Calu3 (cell line): ENCODE measurements around the gene LEF1. TPM values are rescaled to one million over a fixed set of nuclear protein-coding genes. Genes with fewer than 3 reads are reported as not detected.

Experiments
- Bru-seq: library from RNA; stranded (reverse); fragments of 400-500 nt; gene quantifications from one replicate; lab custom pipeline; 2021; lab: Mats Ljungman, UMichigan
- BruChase-seq, 2 experiments: library from RNA; stranded (reverse); fragments of 400-500 nt; gene quantifications; one replicate each; lab custom pipeline; 2021; lab: Mats Ljungman, UMichigan
- BruUV-seq: library from RNA; stranded (reverse); fragments of 400-500 nt; replicated peaks from 2 replicates; lab custom pipeline; 2021; lab: Mats Ljungman, UMichigan
- CTCF ChIA-PET: fragments of 300-600 bp; sonication (Branson Sonifier 250); formaldehyde crosslinking; loops from one replicate; lab custom pipeline; 2022; ENCODE audit warnings: antibody characterized with exemption; lab: Charles Lee
- DNase-seq: peaks from one replicate; pipeline ENCODE4 v3.0.0; 2022
- H3K27ac Mint-ChIP-seq: one replicate; pipeline ENCODE4 v1.8.0; 2022; ENCODE audit warnings: mixed read lengths; ENCODE audit not compliant: unreplicated experiment
- H3K27me3 Mint-ChIP-seq: one replicate; pipeline ENCODE4 v1.8.0; 2022; ENCODE audit warnings: mixed read lengths; ENCODE audit not compliant: unreplicated experiment
- H3K36me3 Mint-ChIP-seq: one replicate; pipeline ENCODE4 v1.8.0; 2022; ENCODE audit warnings: mild to moderate bottlenecking, moderate library complexity, mixed read lengths; ENCODE audit not compliant: insufficient read depth, unreplicated experiment
- H3K4me1 Mint-ChIP-seq: one replicate; pipeline ENCODE4 v1.8.0; 2022; ENCODE audit warnings: mild to moderate bottlenecking, low read depth, mixed read lengths; ENCODE audit not compliant: unreplicated experiment
- H3K4me3 Mint-ChIP-seq: one replicate; pipeline ENCODE4 v1.8.0; 2022; ENCODE audit warnings: mild to moderate bottlenecking, low read depth, moderate library complexity, mixed read lengths; ENCODE audit not compliant: unreplicated experiment
- H3K9me3 Mint-ChIP-seq: one replicate; pipeline ENCODE4 v1.8.0; 2022; ENCODE audit warnings: low read depth, mixed read lengths; ENCODE audit not compliant: unreplicated experiment
- intact Hi-C: fragments of 100-400 bp; cut with micrococcal nuclease; formaldehyde crosslinking; loops from one replicate; pipeline ENCODE4 v1.10.0; 2022; ENCODE audit not compliant: unreplicated experiment
- long read RNA-seq: library from polyadenylated mRNA; stranded (forward); transcript quantifications from one replicate; pipeline ENCODE4 v2.0.0, GENCODE V29; 2022
- total RNA-seq: library from RNA; stranded (reverse); gene quantifications from 2 replicates; pipeline ENCODE4 v1.2.3, GENCODE V29; 2022
- TF ChIP-seq, protein P1 (sequence below): fragments of 200-600 bp; IDR thresholded peaks from one replicate; pipeline ENCODE4 v1.8.0; 2022; ENCODE audit warnings: antibody characterized with exemption; ENCODE audit not compliant: unreplicated experiment

LEF1 gene
- total RNA-seq (0.42 TPM in 1 of 2 replicates, not detected in the other), Bru-seq, nascent RNA (percentile 14 among the genes with signal in this experiment), BruChase-seq, experiment 1, labeled RNA remaining after a 6-hour chase (percentile 1 among the genes with signal in this experiment), BruChase-seq, experiment 2, labeled RNA remaining after a 2-hour chase (percentile 5 among the genes with signal in this experiment)
- long read RNA-seq: 0 reads

DNA sequence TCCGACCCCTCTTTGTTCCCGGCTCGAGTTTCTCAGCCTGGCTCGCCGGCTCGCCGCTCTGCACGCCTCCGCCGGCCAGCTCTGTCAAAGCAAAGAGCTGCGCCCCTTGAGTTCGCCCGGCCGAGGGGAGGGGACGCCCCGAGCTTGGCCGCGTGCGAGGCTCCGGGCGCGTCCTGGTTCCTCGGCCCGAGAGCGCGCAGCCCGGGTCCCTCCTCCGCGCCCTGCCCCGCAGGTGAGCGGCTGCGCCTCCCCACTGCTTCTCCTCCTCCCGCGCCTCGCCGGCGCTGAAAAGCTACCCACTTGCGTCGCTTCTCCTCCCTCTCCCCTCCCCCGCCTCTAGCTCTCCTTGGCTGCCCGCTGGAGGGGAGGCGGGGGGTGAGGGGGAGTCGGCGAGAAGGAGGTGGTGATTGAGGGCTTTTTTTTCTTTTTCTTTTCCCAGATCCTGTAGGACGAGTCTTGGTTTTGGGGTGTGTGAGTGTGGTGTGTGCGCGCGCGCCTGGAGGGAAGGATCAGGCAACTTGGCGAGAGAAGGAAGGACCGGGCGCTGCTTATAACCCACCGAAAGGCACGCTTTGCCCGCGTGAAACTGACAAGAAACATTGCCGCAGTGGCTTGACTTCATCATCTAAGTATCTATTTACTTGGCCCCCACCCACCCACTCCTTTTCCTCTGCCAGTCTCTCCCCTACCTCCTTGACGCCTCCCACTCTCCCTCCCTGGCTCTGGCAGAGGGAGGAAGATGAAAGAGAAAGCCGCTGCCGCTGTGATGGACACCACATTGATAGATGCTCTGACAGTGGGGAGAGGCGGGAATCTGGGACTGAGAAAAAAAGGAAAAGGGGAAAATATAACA lies at the start of gene LEF1:
LEF1 (minus strand) TSS at position 262 of the 853 bp plus-strand sequence. CDS start 1,165 bp downstream, outside the sequence.
- Mint-ChIP-seq H3K4me3 (peak within 1 kb of the TSS; percentile 82), H3K27me3 (peaks cover 76% of the 10 kb centered on the region), H3K9me3 (no peaks in the 10 kb centered on the region), H3K36me3 (peaks cover 33% of the 10 kb centered on the region), H3K27ac (no peak within 1 kb of the TSS), H3K4me1 (peaks cover 19% of the 10 kb centered on the region)
- BruUV-seq: no TSS peak
- TF ChIP-seq, protein P1, sequence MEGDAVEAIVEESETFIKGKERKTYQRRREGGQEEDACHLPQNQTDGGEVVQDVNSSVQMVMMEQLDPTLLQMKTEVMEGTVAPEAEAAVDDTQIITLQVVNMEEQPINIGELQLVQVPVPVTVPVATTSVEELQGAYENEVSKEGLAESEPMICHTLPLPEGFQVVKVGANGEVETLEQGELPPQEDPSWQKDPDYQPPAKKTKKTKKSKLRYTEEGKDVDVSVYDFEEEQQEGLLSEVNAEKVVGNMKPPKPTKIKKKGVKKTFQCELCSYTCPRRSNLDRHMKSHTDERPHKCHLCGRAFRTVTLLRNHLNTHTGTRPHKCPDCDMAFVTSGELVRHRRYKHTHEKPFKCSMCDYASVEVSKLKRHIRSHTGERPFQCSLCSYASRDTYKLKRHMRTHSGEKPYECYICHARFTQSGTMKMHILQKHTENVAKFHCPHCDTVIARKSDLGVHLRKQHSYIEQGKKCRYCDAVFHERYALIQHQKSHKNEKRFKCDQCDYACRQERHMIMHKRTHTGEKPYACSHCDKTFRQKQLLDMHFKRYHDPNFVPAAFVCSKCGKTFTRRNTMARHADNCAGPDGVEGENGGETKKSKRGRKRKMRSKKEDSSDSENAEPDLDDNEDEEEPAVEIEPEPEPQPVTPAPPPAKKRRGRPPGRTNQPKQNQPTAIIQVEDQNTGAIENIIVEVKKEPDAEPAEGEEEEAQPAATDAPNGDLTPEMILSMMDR: no peak
- intact Hi-C loops: no loop called here
- CTCF ChIA-PET: no interaction called here
- DNase-seq: no peak

GRCh38 chr4:108216510-108216909 lies 47.8 kb upstream of the LEF1 start:
- CTCF ChIA-PET: no interaction called here
- TF ChIP-seq, protein P1: no peak
- H3K9me3 Mint-ChIP-seq: no peaks in the 10 kb centered on the region
- intact Hi-C loops: no loop called here
- H3K27me3 Mint-ChIP-seq: no peaks in the 10 kb centered on the region
- DNase-seq: no peak
- H3K27ac Mint-ChIP-seq: no peak overlapping the region
- no peaks in the 10 kb centered on the region for H3K36me3 Mint-ChIP-seq
- no peaks in the 10 kb centered on the region for H3K4me1 Mint-ChIP-seq
- no TSS peak for BruUV-seq
- no peak overlapping the region for H3K4me3 Mint-ChIP-seq

- TF ChIP-seq, protein P1: no peak
- Mint-ChIP-seq H3K36me3 (no peaks in the 10 kb centered on the region), H3K4me1 (no peaks in the 10 kb centered on the region), H3K27me3 (no peaks in the 10 kb centered on the region), H3K4me3 (no peak overlapping the region), H3K9me3 (no peaks in the 10 kb centered on the region), H3K27ac (no peak overlapping the region)
- DNase-seq: no peak
- BruUV-seq: no TSS peak
- CTCF ChIA-PET: no interaction called here
- intact Hi-C loops: no loop called here
These were observed 46.3 kb upstream of the LEF1 start for GRCh38 chr4:108215055-108215454.

- intact Hi-C loops: no loop called here
- Mint-ChIP-seq H3K4me3 (no peak overlapping the region), H3K27me3 (no peaks in the 10 kb centered on the region), H3K36me3 (no peaks in the 10 kb centered on the region), H3K27ac (no peak overlapping the region), H3K9me3 (no peaks in the 10 kb centered on the region), H3K4me1 (no peaks in the 10 kb centered on the region)
- CTCF ChIA-PET: no interaction called here
- DNase-seq: no peak
- no TSS peak for BruUV-seq
- TF ChIP-seq, protein P1: no peak
These were observed 45.0 kb upstream of the LEF1 start for GRCh38 chr4:108213723-108214122.
